ENCODE measurements around the gene CNTN6. TPM values are rescaled to one million over a fixed set of nuclear protein-coding genes. Genes with fewer than 3 reads are reported as not detected.

CNTN6 gene
- total RNA-seq, 4 donors from 2014 or later = 7.7 to 16.4 (median 8.9) TPM

DNA sequence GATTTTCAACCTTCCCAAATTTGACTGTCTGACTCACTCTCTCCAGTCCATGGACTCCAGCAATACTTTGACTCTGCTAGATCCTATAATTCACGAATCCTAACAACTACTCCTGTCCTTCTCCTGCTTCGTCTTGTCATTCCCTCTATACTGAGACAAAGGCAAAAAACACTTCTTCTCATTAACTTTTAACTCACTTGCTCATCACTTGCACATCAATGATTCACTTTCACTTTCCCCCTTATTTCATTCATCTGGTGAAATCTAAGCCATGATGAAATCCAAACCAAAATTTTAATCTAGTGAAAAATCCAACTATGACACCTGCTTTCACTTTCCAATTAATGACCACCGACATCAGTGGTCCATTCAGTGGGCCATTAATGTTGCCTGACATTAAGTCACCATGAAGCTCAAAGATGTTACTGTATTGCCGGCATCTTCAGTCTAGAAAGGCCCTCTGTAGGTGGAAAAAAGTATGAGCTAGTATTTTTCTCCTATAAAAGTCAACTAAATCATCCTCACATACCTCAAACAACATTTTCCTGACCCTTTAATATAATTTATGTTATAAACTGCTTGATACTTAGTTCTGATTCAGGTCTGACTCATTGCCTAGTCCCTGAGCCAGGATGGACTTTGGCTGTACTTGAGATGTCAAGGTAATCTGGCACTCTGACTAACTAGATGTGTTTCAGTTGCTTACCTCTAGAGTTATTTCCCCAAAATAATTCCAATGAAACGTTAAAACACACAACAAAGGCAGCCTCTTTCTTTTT, 158.6 kb downstream of the CNTN6 start:
- no peaks in the 10 kb centered on the region for H3K9me3 ChIP-seq
- TF ChIP-seq POLR2A (IDR thresholded peaks at IDR 0.05) = no peak
- TF ChIP-seq, protein P1, sequence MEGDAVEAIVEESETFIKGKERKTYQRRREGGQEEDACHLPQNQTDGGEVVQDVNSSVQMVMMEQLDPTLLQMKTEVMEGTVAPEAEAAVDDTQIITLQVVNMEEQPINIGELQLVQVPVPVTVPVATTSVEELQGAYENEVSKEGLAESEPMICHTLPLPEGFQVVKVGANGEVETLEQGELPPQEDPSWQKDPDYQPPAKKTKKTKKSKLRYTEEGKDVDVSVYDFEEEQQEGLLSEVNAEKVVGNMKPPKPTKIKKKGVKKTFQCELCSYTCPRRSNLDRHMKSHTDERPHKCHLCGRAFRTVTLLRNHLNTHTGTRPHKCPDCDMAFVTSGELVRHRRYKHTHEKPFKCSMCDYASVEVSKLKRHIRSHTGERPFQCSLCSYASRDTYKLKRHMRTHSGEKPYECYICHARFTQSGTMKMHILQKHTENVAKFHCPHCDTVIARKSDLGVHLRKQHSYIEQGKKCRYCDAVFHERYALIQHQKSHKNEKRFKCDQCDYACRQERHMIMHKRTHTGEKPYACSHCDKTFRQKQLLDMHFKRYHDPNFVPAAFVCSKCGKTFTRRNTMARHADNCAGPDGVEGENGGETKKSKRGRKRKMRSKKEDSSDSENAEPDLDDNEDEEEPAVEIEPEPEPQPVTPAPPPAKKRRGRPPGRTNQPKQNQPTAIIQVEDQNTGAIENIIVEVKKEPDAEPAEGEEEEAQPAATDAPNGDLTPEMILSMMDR (IDR thresholded peaks at IDR 0.05) = peak in 2 of 6 experiments; percentile 15
- 75 to 76% methylated on average over 5 of the region's 5 CpGs for WGBS, 2 donors
- no peaks in the 10 kb centered on the region for H3K4me1 ChIP-seq
- H3K4me3 ChIP-seq (replicated peaks in 1 of 3) = no peak overlapping the region
- DNase-seq = no peak
- intact Hi-C loops (cut with DNase I) = no loop called here
- H3K36me3 ChIP-seq = no peaks in the 10 kb centered on the region
- no peak overlapping the region for H3K27ac ChIP-seq
- no peaks in the 10 kb centered on the region for H3K27me3 ChIP-seq

DNA sequence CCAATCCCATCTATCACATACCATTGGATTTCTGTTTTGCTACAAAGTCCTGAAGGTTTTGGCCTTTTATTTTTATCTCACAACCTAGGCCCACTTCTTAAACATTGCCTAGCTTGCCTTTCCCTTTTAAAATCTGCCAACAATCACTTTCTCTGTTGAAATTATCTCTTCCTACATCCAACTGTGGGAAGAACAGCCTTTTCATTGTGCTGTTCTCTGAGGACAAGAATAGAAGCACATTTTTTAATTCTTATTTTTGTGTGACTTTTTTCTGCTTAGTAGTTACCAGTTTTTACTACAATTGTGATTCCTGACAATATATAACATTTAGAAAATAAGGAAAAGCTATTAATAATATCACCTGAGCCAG, 159.2 kb downstream of the CNTN6 start:
- TF ChIP-seq, protein P1 (IDR thresholded peaks at IDR 0.05) = no peak
- no peak for TF ChIP-seq POLR2A (IDR thresholded peaks at IDR 0.05)
- intact Hi-C loops (cut with DNase I) = no loop called here
- Histone ChIP-seq H3K36me3 (no peaks in the 10 kb centered on the region), H3K9me3 (no peaks in the 10 kb centered on the region), H3K4me1 (no peaks in the 10 kb centered on the region), H3K27ac (no peak overlapping the region), H3K4me3 (replicated peaks in 1 of 3) (no peak overlapping the region), H3K27me3 (no peaks in the 10 kb centered on the region)
- DNase-seq = no peak

DNA sequence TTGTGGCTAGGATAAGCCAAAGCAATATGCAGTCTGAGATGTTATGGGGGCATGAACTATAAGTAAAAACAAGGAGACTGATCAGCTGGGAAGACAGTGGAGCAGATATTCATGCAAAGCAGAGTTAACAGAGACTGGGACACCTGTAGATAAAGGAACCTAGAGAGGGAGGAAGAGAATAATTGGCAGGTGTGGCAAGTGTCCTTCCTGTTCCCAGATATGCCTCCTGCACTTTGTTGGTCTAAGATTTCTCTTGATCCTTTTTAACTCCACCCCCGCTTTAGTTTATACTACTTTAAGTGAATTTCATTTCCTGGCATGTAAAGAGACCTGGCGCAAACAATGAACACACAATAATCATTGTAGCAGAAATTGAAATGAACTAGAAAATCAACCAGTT, 169.4 kb downstream of the CNTN6 start:
- Histone ChIP-seq H3K27ac (no peak overlapping the region), H3K9me3 (no peaks in the 10 kb centered on the region), H3K27me3 (no peaks in the 10 kb centered on the region), H3K4me1 (no peaks in the 10 kb centered on the region), H3K36me3 (no peaks in the 10 kb centered on the region), H3K4me3 (replicated peaks in 1 of 3) (no peak overlapping the region)
- no peak for DNase-seq
- WGBS, 2 donors = 91 to 95% methylated on average over 2 of the region's 2 CpGs
- no peak for TF ChIP-seq POLR2A (IDR thresholded peaks at IDR 0.05)
- TF ChIP-seq, protein P1 (IDR thresholded peaks at IDR 0.05) = no peak
- intact Hi-C loops (cut with DNase I) = no loop called here

DNA sequence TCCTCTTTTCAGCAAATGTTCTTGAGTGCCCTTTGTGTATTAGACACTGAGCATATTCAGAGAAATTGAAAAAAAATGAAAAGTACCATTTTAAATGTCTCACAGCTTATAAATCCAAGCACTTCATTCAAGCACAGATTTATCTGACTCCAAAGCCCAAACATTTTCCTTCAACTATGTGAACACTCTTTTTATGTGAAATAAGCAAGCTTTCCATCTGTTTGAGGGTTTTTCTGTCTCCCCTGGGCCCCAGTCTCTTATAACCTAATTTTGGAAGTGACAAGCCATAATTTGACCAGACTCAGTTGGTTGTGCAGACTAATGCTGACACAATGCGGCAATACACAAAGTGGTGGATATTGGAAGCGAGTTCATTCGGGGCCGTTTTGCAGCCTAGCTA, 170.3 kb downstream of the CNTN6 start:
- H3K4me3 ChIP-seq (replicated peaks in 1 of 3) = no peak overlapping the region

DNA sequence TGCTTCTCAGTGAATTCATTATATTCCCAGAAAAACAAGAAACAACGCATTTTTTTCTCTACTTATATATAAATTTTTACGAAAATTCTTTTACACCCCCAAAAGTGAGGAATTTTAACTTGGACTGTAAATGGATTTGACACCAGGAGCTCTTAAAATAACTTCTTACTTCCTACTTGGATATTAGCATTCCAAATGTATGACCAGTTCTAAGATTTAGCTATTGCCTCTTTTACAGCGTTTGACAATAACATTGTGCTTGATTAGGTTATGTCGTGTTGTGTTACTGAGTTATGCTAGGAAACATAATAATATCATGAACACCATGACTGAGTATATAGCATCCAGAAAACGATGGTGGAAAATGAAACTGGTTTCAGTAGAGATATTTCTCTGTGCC, 177.0 kb downstream of the CNTN6 start:
- H3K4me3 ChIP-seq (replicated peaks in 1 of 3) = no peak overlapping the region
- no peaks in the 10 kb centered on the region for H3K9me3 ChIP-seq
- TF ChIP-seq, protein P1 (IDR thresholded peaks at IDR 0.05) = no peak
- no peak for TF ChIP-seq POLR2A (IDR thresholded peaks at IDR 0.05)
- intact Hi-C loops (cut with DNase I) = no loop called here
- no peak for DNase-seq
- WGBS, 2 donors = 84 to 89% methylated on average over 5 of the region's 5 CpGs
- H3K27me3 ChIP-seq = no peaks in the 10 kb centered on the region
- H3K36me3 ChIP-seq = no peaks in the 10 kb centered on the region
- no peaks in the 10 kb centered on the region for H3K4me1 ChIP-seq
- no peak overlapping the region for H3K27ac ChIP-seq

More for the DNA sequence above, 170.3 kb downstream of the CNTN6 start:
- Histone ChIP-seq H3K27me3 (no peaks in the 10 kb centered on the region), H3K36me3 (no peaks in the 10 kb centered on the region), H3K4me1 (no peaks in the 10 kb centered on the region), H3K27ac (no peak overlapping the region), H3K9me3 (no peaks in the 10 kb centered on the region)
- TF ChIP-seq, protein P1 (IDR thresholded peaks at IDR 0.05) = no peak
- no peak for TF ChIP-seq POLR2A (IDR thresholded peaks at IDR 0.05)
- WGBS, 2 donors = 96% methylated on average over 4 of the region's 4 CpGs
- intact Hi-C loops (cut with DNase I) = no loop called here
- DNase-seq = no peak
